HG02970 (cell line): ENCODE results near the gene DNM3.

Source experiments
- ATAC-seq: cut with Tn5 transposase; IDR thresholded peaks from one replicate; pipeline ENCODE4 v1.9.1; 2021; ENCODE audit warnings: mild to moderate bottlenecking, moderate library complexity, moderate number of reproducible peaks; ENCODE audit not compliant: unreplicated experiment, low FRiP score

The DNM3 gene

DNA sequence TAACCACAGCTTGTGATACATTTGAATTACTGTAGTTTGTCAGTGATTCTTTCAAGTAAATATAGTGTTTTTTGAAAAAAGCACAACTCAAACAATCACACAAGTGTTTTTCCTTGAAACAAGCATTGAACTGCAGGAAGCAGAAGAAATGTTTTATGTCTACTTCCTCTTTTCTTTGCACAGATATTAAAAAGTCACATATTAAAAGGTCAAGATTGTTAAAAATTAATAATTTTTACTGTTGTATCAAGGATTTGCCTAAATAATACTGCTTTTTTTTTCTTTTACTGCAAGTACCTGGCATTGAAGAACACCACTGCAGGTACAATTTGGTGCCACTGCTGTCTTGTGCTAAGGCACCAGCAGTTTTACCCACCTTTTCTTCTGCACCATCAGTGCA, 365.0 kb downstream of the DNM3 start:
- ATAC-seq, result no peak

DNA sequence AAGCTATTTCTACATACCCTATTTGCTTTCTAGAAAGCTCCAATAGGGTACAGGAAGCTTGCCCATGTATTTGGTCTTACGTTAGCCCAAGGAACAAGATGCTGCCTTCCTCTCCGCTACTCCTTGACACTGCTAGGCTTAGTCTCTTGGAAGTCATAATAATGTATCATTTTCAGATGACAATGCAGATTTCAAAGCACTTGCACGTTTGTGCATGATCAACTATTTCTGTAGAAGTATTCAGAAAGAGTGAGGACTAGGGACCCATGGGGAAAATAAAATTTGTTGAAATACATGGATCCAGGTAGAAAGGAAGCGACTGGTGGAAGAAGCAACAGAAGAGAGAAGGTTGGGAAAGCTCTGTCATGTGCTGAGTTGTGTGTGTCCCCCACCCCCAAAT, 367.3 kb downstream of the DNM3 start:
- ATAC-seq, result no peak

DNA sequence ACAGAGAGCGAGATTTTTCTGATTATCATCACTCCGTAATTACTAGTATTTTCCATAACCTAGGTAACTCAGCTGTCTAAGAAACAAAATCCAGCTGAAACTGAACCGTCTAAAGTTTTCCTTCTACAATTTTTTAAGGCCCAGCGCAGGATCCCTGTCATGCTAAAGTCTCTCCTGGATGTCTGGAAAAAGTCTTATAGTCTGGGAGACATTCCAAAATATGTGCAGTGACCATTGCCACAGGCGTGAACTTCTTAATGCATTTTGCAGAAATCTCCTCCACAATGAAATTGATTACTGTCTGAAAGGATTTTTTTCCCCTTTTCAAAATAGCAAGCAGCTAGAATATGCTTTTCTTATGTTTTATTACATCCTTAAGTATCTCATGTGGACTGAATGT, 369.9 kb downstream of the DNM3 start:
- no peak for ATAC-seq

DNA sequence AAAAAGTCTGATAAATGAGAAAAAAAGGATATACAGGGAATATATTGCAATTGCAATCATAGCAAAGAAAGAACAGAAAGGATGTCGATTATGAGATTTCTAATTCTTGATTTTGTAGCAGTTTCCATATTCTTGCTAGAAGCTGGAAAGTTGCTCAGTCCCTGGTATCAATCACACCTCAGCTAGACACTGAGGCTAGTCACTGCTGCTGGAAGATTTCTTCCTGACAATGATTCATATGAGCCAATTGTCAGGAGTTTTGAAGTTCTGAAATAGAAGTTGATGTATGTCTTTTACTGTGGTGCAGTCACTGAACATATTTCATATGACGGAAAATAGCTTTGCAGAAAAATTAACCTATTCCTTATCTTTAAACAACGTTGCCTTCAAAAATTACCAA, 370.8 kb downstream of the DNM3 start:
- no peak for ATAC-seq

DNA sequence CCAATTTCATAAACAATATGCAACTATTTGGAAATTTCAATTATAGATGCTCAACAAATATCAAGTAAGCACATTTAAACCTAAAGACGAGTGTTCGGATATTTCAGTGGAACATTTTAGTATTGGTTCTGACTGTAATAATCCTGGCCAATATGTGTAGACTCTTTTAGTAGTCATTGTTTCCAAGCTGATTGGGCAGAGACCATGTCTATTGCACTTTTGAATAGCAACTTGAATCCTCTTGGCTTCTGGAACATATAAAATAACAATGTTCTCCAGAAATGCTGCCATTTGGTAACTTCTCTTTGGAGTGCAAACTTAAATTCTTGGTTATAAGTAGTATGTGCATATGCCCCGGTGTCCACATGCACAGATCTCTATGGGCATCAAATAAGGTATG, 373.7 kb downstream of the DNM3 start:
- no peak for ATAC-seq

DNA sequence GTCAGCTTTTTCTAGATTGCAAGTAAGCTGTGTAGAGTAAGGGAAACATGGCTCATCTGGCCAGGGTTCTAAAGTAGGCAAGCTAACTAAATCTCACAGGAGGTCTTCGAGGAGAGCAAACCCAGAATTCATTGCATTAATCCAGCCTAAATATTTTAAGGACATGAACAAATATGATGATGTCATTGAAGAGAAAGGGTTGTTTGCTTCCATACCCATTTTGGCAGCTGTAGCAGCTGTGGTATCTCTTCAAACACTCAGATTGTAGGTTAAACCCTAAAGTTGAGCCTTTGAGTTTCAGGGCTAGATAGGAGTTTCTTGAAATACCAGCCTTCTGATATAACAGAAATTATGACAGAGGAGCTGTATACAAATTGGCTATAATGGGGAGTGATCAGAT, 378.7 kb downstream of the DNM3 start:
- no peak for ATAC-seq

DNA sequence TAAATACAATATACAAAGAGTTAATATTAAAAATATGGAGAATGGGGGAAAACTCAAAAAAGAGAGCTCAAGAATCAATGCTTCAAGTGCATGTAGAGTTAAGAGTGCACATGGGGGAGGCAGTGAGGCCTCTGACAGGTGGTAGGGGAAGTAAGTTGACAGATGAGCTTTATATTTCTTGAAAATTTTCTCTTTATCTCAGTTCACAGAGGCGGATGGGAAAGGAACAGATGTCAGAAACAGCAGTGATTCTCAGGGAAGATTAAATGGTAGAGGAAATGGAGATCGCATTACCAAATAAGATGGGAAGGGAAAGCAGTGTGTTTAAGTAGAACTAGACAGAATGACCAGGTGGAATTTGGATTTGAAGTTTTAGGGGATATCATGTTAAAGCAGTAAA, 379.1 kb downstream of the DNM3 start:
- no peak for ATAC-seq

- no peak for ATAC-seq
Measured at GRCh38 chr1:172221436-172221835, 380.1 kb downstream of the DNM3 start.

DNA sequence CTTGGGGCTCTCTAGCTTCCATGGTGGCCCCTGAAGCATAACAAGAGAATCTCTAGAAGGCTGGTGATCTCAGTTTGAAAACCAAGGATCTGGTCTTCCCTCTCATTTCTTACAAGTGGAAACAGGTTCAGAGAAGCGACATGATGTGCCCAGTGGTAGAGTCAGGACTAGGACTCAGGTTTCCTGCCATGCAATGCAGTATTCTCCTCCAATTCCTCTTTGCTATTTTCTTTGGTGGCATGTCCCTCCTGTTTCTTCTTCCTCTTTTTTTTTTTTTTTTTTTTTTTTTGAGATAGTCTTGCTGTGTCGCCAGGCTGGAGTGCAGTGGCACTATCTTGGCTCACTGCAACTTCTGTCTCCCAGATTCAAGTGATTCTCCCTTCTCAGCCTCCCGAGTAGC, 383.6 kb downstream of the DNM3 start:
- no peak for ATAC-seq

DNA sequence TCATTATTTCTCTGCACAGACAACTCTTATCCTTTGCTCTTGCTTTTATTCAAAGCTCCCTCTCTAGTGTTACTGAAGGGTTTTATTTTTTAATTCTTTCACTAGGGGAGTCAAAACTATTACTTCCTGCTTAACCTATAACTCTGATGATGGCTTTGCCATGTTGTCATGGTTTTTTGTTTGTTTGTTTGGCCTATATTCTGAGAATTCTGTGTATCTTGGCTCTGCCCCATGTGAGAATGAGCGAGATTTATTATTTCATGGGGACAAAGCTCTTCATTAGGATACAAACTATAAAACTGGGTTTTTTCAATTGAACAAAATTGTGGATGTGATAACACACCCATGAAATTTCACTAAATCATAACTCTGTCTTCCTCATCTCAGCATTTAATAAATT, 388.6 kb downstream of the DNM3 start:
- ATAC-seq, result no peak

GRCh38 chr1:172230526-172230925, 389.2 kb downstream of the DNM3 start:
- ATAC-seq, result no peak

GRCh38 chr1:172236958-172237357, 395.7 kb downstream of the DNM3 start:
- ATAC-seq, result no peak

GRCh38 chr1:172238158-172238557, 396.9 kb downstream of the DNM3 start:
- ATAC-seq, result no peak

DNA sequence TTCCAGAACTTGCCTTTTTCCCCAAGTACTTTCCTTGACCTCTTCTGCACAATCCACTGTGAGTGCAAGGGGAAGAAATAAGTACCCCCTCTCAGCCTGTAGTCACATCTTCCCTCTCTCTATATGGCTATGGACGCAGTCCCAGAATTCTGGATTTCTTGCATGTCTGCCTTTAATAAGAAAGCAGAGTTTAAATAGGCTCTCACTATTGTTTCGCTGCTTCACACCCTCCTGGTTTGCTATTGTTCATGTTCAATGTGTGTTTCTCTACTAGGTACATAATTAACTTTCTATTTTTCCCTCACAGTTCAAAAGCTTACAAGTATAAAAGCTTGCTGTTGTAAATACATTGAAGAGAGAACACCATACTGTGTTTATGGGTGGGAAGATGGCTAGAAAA, 397.7 kb downstream of the DNM3 start:
- no peak for ATAC-seq

- ATAC-seq, result no peak
Measured at GRCh38 chr1:172239901-172240300, 398.6 kb downstream of the DNM3 start.

GRCh38 chr1:172241540-172241939, 400.2 kb downstream of the DNM3 start:
- no peak for ATAC-seq

DNA sequence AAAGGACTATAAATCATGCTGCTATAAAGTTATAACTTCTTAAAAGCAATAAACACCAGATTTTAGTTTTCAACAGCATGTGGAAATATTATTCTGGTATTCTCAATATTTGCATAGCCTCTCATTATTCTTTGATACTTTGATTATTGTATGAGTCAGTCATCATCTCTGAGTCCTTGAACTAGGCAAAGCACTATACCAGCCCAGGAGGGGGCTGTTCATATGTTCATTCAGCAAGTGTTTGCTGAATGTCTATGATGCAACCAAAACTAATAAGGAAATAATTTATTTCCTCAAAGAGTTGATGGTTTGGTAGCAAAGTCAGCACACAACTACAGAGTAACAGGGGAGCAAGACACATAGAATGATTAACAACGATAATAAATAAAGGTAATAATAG, 403.6 kb downstream of the DNM3 start:
- ATAC-seq, result no peak

DNA sequence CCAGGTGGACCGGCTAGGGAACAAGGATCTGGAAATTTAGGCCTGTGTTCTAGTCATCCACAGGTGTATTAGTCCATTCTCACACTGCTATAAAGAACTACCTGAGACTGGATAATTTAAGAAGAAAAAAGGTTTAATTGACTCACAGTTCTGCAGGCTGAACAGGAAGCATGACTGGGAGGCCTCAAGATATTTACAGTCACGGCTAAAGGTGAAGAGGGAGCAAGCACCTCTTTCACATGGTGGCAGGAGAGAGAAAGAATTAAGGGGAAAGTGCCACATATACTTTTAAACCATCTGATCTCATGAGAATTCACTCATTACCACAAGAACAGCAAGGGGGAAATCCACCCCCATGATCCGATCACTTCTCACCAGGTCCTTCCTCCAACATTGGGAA, 404.5 kb downstream of the DNM3 start:
- no peak for ATAC-seq

GRCh38 chr1:172246521-172247390, 405.5 kb downstream of the DNM3 start:
- no peak for ATAC-seq

DNA sequence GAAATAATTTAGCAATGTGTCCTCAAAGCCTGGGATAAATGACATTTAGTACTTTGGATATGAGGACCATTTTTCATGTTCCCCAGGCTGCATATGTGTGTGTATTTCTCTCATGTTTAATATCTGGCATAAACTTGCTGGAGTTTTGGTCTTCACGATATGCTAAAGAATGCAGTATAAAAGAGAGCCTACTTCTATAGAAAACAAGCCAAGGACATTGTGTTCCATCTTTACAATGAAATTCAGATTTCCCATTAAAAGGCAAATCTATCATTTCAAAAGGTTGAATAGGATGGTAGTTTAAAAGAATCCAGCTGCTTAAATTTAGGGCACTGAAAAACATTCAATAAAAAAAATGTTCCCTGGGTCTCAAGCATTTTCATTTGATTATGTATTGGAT, 410.2 kb downstream of the DNM3 start:
- ATAC-seq, result no peak

GRCh38 chr1:172252321-172252720, 411.0 kb downstream of the DNM3 start:
- no peak for ATAC-seq

- no peak for ATAC-seq
Measured at GRCh38 chr1:172252958-172253357, 411.7 kb downstream of the DNM3 start.
